Measurements from ENCODE around the gene AUTS2.

Gene AUTS2

DNA sequence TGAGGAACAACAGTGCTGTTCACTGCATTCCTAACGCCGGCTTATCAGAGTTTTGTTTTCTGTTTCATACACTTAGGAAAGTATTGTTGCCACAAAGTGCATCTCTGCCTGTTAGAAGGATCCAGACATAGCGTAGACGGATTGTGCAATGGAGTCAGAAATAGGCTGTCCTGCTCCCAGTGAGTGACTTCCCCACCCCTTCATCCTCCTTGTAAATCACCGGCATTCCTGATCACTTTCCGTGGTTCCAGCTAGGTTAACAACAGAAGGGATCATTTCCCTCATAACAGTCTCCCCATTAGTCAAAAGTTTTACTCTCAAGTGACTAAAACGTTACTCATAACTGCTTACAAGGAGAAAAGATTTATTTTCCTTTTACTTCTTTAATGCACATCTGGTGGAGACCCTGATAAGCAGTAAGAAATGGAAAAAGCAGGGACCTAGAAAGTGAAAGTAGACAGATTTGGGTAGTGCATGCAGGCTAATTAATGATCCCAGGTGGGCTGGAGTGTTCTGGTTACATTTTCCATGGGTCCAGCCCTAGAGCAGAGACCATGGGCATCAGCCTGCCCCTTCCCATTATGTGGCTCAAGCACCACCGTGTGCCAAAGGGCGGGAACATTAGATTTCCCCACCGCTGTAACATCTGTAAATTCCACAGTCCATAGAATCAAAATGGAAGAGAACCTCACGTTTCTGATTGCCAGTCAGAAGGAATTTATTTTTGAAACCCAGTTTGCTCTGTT, 1138.6 kb downstream of the AUTS2 start:
- no peak for DNase-seq (ENCODE audit: low read depth in 2 of 2)

DNA sequence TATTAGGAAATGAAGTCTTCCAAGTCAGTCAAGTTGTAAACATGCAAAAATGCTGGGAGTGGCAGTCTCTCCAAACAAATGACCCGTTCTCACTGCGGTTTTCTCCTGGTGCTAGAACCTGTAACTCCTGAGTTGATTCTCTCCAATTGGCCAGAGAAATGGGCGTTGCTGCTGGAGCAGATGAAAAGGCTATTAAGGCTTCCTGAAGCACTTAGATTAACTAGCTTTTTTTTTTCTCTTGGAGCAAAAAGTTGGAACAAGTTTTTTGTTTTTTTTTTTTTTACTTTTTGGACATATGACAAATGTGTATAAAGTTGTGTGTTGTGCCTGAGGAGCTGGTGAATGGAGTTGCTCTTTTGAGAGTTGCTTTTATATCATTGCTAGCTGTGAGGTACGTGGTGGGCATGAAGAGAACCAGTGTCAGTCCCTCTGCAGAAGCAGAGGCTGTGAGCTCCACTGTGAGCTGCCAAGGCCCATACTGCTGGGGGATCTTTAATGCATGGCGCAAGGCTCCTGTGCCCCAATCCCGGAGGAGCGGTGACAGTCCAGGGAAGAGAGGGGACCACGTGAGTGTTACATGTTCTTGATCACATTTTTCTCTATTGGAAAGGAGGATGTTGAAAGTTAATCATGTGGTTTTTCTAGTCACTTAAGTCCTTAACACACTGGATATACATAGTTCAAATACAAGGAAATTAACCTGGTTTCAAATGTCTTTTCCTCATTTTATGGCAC, 1140.0 kb downstream of the AUTS2 start:
- no peak for DNase-seq (ENCODE audit: low read depth in 2 of 2)

DNA sequence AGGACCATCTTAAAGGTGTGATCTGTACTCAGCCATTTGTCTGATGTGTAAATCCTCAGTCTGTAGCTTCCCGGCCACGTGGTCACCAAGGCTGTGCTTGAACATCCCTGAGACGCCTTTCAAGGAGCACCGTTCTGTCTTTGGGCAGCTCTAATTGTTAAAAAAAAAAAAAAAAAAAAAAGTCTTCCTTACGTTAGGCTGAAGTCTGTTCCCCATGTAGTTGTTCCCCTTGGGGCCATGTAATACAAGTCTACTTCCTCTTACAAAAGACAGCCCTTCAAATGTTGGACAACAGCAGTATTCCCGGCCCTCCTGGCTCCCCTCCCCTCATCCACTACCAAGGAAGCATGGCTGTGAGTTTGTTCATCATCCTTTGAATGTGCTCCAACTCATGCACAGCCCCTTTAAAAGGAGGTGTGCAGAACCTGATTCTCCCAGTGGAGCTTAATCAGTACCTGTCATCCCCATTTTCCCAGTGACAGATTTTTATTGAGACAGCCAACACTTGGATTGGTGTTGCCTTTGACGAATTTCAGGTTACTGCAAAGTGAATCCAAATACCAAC, 1141.5 kb downstream of the AUTS2 start:
- DNase-seq (ENCODE audit: low read depth in 2 of 2), result no peak

DNA sequence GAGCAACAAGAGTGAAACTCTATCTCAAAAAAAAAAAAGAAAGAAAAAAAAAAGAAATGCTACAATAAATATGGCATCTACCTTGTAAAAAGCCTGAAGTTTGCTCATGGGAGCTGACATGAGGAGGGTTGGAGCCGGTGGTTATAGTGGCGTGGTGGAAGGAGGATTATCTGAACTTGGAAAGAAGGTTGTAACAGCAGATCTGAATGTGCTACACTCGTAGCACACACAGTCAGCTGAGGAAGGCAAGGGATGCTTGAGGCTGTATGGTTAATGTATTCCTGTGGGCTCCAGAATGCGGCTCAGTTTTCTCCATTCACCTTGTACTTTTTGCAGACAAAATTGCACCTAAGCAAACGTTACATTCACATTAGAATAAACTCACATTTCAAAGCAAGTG, 1143.4 kb downstream of the AUTS2 start:
- DNase-seq (ENCODE audit: low read depth in 2 of 2), result no peak

DNA sequence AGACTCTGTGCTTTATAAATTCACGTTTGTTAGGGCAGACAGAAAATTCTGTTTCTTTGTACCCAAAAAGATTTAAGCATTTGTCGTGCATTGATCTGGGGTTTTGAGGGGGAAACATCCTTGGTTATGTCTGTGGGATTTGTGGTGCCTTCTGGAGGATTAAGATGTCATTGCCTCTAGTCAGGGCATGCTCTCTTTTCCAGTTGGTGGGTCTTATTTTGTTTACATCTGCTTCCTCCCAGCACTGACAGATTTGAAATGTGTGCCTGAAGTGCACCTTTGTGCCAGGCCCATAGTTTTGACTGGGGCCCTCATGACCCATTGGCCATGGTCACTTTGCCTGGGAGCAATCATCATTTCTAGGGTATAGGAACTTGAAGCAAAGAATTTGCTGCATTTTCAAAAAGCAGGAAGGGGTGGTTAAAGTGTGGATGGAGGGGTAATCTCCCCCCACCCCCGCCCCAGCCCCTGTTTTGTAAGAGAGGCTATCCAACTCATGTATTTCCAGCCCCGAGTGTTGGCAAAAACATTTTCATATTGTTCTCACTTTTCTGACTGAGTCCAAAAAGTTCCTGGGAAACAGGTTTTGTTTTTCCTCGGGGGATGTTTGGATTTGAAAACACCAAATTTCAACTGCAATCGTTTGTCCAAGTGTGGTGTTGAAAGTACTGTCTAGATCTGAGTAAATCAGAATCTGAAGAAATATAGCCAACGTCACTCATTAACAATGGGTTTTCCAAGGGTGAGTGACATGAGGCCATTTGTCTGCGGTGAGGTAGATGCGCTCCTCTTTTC, 1145.5 kb downstream of the AUTS2 start:
- DNase-seq (ENCODE audit: low read depth in 2 of 2), result no peak

DNA sequence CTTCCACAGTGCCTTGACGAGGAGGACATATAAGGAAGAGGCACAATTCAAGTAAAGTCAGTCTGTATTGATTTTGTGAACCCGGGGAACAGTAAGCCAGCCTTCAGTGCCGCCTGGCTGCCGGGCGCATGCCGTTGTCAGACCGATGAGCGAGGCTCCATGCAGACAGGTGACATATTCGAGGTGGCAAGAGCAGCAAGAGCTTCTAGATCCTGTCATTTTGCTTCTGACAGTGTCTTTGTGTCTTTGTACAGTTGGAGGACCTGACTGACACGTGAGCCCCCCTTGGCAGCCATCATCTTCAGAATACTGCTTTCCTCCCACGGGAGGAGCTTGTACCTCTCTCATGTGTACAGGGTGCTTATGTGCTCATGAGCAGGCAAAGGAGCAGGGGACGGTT, 1146.2 kb downstream of the AUTS2 start:
- no peak for DNase-seq (ENCODE audit: low read depth in 2 of 2)

DNA sequence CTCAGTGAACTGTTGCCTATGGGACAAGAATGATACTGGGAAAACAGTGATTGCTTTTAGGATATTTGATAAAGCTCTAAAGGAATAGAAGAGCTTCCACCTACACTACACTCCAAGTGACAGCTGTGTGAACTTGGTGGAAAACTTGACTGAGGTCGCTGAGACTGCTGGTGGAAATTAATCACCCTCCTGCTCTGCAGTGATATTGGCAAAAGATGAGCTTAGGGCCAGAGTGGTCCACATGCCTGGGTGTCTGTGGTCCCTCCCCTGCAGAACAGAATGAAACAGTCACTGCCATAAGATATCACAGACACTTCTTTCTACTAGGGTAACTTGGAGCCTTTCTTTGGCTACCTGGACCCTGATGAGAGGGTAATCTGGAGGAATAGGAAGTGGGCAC, 1151.6 kb downstream of the AUTS2 start:
- DNase-seq (ENCODE audit: low read depth in 2 of 2), result no peak

DNA sequence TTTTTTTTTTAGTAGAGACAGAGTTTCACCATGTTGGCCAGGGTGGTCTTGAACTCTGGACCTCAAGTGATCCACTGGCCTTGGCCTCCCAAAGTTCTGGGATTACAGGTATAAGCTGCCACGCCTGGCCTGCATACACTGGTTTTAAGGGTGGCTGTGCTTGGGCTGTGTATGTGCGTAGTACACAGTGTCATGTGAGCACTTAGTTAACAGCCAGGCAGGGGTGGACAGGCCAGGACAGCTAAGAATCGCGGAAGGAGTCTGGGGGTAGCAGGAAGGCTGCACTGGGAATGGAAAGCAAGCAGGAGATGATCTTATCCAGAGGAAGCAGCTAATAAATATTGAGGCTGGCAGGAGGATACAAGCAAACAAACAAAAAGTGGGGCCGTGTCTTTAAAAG, 1153.6 kb downstream of the AUTS2 start:
- DNase-seq (ENCODE audit: low read depth in 2 of 2), result no peak

DNA sequence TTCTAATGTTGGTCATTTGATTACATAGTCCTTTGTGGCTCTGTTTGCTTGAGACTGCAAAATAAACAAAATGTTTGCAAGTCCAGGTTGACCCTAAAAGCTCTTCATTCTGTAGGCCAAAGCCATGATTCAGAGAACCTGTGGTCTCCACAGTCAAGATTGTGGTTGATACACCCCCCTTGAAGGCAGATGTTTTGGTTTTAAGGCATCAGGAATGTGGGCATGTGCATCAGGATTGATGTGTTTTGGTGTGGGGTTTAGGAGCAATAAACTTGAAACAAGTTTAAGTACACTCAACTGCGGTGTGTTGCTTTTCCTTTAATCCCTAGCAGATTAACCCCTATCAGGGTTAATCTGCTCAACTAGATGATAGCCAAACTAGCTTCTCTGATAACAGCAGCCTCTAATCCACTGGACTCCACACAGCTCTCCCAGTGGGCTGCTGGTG, 1154.5 kb downstream of the AUTS2 start:
- DNase-seq (ENCODE audit: low read depth in 2 of 2), result no peak

DNA sequence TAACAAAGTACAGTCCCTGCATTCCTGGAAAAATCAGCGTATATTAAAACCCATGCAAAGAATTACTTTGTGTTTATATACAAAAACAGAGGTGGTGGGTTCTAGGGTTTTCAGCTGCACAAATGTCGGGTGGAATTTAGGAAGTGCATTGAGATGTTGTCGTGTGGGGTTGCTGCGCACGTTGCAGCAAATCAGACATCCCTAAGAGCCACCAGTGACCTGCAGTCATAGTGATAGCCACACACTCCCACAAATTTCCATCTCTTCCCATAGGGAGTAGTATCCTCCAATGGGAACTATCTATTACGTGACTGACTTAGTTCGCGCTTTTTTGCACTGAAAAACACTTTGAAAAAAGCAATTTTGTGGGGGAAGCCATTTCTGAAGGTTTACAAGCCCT, 1158.5 kb downstream of the AUTS2 start:
- DNase-seq (ENCODE audit: low read depth in 2 of 2), result no peak

DNA sequence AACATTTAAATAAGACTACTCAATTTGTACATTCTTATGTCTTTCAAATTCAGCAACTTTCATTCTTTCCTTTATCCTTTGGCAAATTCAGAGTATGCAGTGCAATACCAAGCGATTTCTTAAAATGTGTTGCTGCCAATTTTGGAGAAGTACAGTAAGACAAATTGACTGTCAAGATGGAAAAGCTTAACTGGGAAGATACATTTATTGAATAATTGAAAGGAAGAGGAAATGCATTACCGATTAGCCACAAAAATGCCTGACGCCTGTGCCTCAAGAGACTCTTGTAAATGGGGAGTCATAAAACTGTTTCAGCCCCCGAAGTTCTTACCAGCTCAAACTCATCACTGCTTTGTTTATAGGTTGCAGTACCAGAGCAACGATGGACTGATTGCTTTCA, 1160.4 kb downstream of the AUTS2 start:
- DNase-seq (ENCODE audit: low read depth in 2 of 2), result no peak

DNA sequence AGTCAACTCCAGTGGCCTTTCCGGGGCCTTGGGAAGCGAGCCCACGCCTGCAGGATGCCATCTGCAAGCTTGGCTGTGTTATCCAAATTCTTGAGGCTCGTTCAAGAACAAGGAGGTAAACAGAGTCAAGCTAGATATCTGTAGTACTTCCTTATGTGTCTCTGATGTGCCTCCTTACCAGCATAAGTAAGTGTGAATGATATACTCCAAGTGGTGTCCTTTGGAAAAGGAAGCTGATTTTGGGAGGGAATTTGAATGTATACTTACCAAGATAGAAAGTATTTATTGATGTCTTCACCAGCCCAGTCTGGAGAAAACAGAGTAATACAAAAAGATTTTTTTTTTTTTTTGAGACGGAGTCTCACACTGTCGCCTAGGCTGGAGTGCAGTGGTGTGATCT, 1161.4 kb downstream of the AUTS2 start:
- DNase-seq (ENCODE audit: low read depth in 2 of 2), result no peak

DNA sequence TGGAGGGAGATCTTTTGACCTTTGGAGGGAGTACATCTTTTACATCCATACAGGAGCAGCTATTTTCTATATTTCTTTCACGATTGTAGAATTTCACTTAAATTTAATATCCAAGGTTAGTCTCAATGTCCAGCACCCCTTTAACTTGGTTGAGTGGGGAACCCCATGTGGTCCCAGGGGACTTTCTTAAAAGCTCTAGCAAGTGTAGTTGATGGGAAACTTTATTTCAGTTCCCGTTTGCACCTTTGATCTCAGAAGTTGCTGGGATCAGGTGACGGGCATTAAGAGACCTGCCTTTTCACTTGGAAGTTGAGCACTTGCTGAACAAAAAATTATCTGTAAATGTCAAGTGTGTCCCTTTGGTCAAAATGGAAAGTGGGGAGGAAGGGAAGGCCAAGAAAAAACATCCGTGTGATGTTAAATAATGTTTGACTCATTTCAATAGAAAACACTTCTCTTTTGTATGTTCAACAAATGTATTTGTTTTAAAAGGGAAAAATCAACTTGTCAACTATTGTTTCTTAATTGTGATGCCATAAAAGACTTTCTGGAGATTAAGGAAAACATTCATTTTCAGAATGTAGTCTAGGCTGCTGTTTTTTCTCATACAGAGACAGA, 1163.5 kb downstream of the AUTS2 start:
- DNase-seq (ENCODE audit: low read depth in 2 of 2), result no peak

DNA sequence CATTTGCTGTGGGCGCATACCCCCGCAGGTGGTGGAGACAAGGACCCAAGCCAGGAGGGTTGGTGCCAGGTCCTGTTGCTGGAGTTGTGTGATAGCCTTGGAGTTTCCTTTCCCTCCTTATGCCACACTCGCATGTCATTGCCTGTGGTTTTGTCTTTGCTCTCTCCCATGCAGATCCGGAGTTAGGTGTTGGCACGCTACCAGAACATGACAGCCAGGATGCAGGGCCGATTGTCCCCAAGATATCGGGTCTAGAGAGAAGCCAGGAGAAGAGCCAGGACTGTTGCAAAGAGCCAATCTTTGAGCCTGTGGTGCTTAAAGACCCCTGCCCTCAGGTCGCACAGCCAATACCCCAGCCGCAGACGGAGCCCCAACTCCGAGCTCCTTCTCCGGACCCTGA, 1164.4 kb downstream of the AUTS2 start:
- DNase-seq (ENCODE audit: low read depth in 2 of 2), result no peak

DNA sequence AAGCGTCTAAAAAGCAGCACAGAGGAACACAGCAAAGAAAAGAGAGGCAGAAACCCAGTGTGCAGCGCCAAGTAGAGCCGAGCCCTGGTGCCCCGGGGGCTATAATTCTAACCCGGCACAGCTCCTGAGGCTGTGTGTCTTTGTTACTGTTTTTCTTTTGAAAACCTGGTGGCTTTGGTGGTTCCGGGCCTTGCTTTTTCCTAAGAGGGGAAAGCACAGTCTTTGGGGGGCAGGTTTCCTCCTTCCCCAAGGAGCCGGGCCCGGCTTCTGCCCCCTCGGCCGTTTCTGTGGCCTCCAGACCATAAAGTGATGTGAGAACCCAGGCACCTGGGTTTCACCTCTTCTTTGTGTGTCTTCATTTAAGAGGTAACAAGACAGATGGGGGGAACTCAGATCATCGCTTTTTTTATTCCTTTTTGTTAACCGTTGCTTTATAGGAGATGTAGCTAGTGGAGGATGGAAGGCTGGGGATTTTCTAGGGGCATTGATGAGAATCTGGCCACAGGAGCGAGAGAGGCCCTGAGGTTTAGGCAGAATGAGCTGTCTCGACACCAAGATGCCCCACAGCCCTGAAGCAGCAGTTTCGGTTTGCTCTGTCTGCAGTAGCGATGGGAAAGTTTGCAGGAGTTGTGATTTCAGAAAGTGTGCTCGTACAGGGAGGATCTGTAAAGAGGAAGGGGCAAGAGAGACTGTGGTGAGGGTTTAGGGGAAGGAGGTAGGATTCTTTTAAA, 1165.9 kb downstream of the AUTS2 start:
- DNase-seq (ENCODE audit: low read depth in 2 of 2), result no peak

DNA sequence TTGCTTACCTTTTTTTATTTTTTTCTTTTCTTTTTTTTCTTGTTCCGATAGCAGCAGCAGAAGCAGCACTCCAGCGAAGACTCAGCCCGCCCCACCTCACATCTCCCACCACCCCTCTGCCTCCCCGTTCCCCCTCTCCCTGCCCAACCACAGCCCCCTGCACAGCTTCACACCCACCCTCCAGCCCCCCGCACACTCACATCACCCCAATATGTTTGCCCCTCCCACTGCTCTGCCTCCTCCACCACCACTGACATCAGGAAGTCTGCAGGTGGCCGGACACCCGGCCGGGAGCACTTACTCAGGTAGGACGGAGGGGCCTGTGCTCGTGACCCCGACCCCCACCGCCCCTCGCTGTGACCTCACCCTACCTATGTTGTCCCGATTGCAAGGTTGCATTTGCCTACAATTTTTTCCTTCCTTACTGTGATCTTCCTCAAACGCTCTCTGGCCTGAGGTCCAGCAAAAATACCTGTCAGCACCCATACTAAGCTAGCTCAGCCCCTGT, 1166.5 kb downstream of the AUTS2 start:
- DNase-seq (ENCODE audit: low read depth in 2 of 2), result no peak

DNA sequence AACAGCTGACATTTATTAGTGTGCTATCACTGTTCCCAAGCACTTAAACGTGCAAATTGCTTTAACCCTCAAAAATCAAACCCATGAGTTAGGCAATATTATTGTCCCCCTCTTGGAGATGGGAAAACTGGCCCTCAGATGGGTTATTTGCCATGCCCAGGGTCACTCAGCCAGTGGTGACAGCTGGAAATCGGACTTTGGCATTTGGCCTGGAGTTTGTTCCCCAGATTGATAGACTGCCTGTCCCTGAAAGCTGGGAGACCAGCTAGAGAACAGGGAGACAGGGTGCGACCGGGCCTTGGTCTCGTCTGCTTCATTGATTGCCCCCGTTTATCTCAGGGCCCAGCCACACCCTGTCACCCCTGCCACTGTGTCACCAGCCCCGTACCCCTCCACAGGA, 1167.4 kb downstream of the AUTS2 start:
- DNase-seq (ENCODE audit: low read depth in 2 of 2), result no peak

DNA sequence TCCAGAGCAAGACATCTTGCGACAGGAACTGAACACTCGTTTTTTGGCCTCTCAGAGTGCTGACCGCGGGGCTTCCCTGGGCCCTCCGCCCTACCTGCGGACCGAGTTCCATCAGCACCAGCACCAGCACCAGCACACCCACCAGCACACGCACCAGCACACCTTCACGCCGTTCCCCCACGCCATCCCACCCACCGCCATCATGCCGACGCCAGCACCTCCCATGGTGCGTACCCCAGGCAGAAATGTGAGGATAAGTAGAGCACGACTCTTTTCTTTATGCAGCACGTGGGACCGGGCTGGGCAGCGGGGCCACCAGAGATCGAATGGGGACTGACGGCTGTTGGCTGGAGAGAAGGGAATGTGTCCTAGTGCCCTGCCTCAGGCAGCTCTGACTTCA, 1167.8 kb downstream of the AUTS2 start:
- DNase-seq (ENCODE audit: low read depth in 2 of 2), result no peak

DNA sequence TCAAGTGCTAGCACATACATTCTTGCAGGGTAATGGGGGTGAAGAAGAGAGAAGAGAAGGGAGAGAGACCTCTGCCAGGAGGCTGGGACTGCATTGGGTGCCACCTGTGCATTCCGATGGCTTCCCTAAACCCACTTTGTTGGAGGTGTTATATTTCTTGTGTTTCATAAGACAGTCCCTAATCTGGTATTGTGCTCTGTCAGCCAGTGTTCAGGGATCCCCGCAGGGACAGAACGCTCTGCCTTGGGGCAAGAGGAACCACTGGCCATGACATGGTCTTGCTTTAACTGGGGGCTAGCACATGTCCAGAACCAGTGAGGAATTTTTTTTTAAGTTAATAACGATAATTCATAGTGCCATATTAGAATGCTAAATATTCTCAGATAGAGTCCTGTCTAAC, 1168.4 kb downstream of the AUTS2 start:
- DNase-seq (ENCODE audit: low read depth in 2 of 2), result no peak

DNA sequence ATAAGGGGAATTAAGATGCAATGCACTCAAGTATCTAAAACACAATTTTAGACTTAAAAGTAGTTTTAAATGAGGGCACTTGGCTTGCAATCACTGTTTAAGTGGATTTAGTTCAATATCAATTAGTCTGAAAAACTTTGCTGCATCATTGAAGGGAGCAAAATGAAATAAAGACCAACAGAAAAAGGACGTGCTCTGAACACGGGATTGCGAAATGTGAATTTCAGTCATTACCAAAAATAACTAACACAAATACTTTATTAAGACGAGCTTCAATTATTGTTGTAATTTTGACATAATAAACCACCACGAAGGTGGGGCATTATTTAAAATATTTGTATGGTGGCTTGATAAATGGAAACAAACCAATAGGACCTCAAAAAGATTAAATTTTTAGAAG, 1171.9 kb downstream of the AUTS2 start:
- DNase-seq (ENCODE audit: low read depth in 2 of 2), result no peak

DNA sequence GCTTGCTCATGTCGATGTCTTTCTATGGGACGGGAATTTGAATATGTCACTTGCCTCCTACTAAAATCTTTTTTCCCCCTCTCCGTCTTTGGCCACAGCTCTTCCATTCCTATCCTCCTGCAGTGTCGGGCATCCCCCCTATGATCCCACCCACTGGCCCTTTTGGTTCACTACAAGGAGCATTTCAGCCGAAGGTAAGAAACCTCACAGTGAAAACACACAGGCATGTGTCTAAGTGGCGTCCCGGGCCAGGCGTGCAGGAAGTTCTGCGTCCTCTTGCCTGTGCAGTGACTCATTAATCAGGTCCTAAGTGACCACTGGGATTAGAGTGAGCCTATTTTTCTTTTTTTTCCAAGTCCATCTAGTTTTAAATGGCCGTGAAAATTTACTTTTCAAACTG, 1173.2 kb downstream of the AUTS2 start:
- no peak for DNase-seq (ENCODE audit: low read depth in 2 of 2)

All from activated CD8-positive, alpha-beta memory T cell treated with anti-CD3 and anti-CD28 coated beads for 4 hours (primary cell).